Liver (tissue), 9 donors: ENCODE results near the gene NGLY1. TPM values are rescaled to one million over a fixed set of nuclear protein-coding genes. Genes with fewer than 3 reads are reported as not detected.

Experiments
- DNase-seq: peaks from one replicate; pipeline ENCODE4 v3.0.0-alpha.2; 2017; ENCODE audit warnings: low spot score
- H3K27ac ChIP-seq, 2 donors: one replicate each; pipeline ENCODE4 v1.7.0; 2013; ENCODE audit warnings: inconsistent platforms in 2 of 2, low read length in 2 of 2, control low read depth in 1 of 2, low read depth in 1 of 2, mild to moderate bottlenecking in 1 of 2
- H3K27me3 ChIP-seq, 4 donors: one replicate each; pipeline versions ENCODE4 v1.6.1 to v1.7.0; 2013; ENCODE audit warnings: low read length in 3 of 4, inconsistent platforms in 1 of 4, mild to moderate bottlenecking in 1 of 4, moderate library complexity in 1 of 4; ENCODE audit not compliant: control insufficient read depth in 4 of 4, insufficient read depth in 4 of 4
- H3K36me3 ChIP-seq, 4 donors: one replicate each; pipeline versions ENCODE4 v1.6.1 to v1.7.0; 2013; ENCODE audit warnings: low read length in 3 of 4, mild to moderate bottlenecking in 3 of 4, low read depth in 1 of 4, moderate library complexity in 1 of 4; ENCODE audit not compliant: control insufficient read depth in 4 of 4, insufficient read depth in 3 of 4
- H3K4me1 ChIP-seq, 4 donors: one replicate each; pipeline versions ENCODE4 v1.6.1 to v1.7.0; 2013; ENCODE audit warnings: low read length in 3 of 4, mild to moderate bottlenecking in 3 of 4, moderate library complexity in 1 of 4; ENCODE audit not compliant: control insufficient read depth in 4 of 4, insufficient read depth in 4 of 4
- H3K4me3 ChIP-seq, 3 donors: one replicate each; pipeline versions ENCODE4 v1.6.1 to v1.7.0; 2013; ENCODE audit warnings: low read length in 3 of 3, control low read depth in 1 of 3, low read depth in 1 of 3, mild to moderate bottlenecking in 1 of 3
- H3K9ac ChIP-seq, 2 donors: one replicate each; pipeline ENCODE4 v1.7.0; 2013; ENCODE audit warnings: low read length in 2 of 2, mild to moderate bottlenecking in 2 of 2, moderate library complexity in 2 of 2, control low read depth in 1 of 2, low read depth in 1 of 2
- H3K9me3 ChIP-seq, 4 donors: one replicate each; pipeline versions ENCODE4 v1.6.1 to v1.7.0; 2013; ENCODE audit warnings: low read length in 3 of 4; ENCODE audit not compliant: control insufficient read depth in 4 of 4
- EGR1 ChIP-seq, 2 donors: IDR thresholded peaks; 2 replicates each; pipeline ENCODE4 v1.6.1; 2016 to 2018; ENCODE audit warnings: antibody characterized with exemption in 2 of 2, low read depth in 2 of 2
- FOXA2 ChIP-seq: IDR thresholded peaks from 2 replicates; pipeline ENCODE4 v1.6.1; 2016; ENCODE audit warnings: antibody characterized with exemption
- HNF4G ChIP-seq: IDR thresholded peaks from 2 replicates; pipeline ENCODE4 v1.6.1; 2016; ENCODE audit warnings: antibody characterized with exemption
- JUND ChIP-seq, 2 donors: IDR thresholded peaks; 2 replicates each; pipeline ENCODE4 v1.6.1; 2016; ENCODE audit warnings: antibody characterized with exemption in 2 of 2
- RAD21 ChIP-seq, 2 donors: IDR thresholded peaks; 2 replicates each; pipeline ENCODE4 v1.6.1; 2016; ENCODE audit warnings: antibody characterized with exemption in 2 of 2, mild to moderate bottlenecking in 2 of 2
- RXRA ChIP-seq, 2 donors: IDR thresholded peaks; 2 replicates each; pipeline ENCODE4 v1.6.1; 2017 to 2018; ENCODE audit warnings: antibody characterized with exemption in 2 of 2, mild to moderate bottlenecking in 1 of 2
- SP1 ChIP-seq: IDR thresholded peaks from 2 replicates; pipeline ENCODE4 v1.6.1; 2018; ENCODE audit warnings: antibody characterized with exemption, mild to moderate bottlenecking
- TAF1 ChIP-seq: conservative IDR thresholded peaks from 2 replicates; pipeline ENCODE4 v1.6.1; 2016; ENCODE audit warnings: antibody characterized with exemption, mild to moderate bottlenecking
- YY1 ChIP-seq: IDR thresholded peaks from 2 replicates; pipeline ENCODE4 v1.6.1; 2016; ENCODE audit warnings: antibody characterized with exemption, mild to moderate bottlenecking
- WGBS: extraction: QIAGEN DNeasy Blood & Tissue Kit; methylation state at CpG from one replicate; pipeline ENCODE4 v1.1.7; 2013; 5-methylcytosine and 5-hydroxymethylcytosine counted together
- polyA plus RNA-seq, 2 donors: library from polyadenylated mRNA; stranded (reverse) in 1 of 2; unstranded in 1 of 2; fragments of 200-250 nt in 1 of 2; fragments of >200 nt in 1 of 2; fragmentation: Nextera tagmentation in 1 of 2; extraction: Ambion mirVana in 1 of 2; gene quantifications; one replicate each; pipeline versions ENCODE4 v1.2.1 to v1.2.3, GENCODE V29; 2013 to 2015
- total RNA-seq, 2 donors: library from RNA; depleted of rRNA; stranded (reverse); fragments of >200 nt; gene quantifications; one replicate each; pipeline ENCODE4 v1.2.3, GENCODE V29; 2014
- TF ChIP-seq, protein P1 (sequence below): IDR thresholded peaks from 2 replicates; pipeline ENCODE4 v1.6.1; 2016; ENCODE audit warnings: antibody characterized with exemption, mild to moderate bottlenecking
- TF ChIP-seq, protein P2 (sequence below): IDR thresholded peaks from 2 replicates; pipeline ENCODE4 v1.6.1; 2016; ENCODE audit warnings: antibody characterized with exemption
- TF ChIP-seq, protein P3 (sequence below): IDR thresholded peaks from 2 replicates; pipeline ENCODE4 v1.6.1; 2016; ENCODE audit warnings: antibody characterized with exemption
- TF ChIP-seq, protein P4 (sequence below): fragments of 150-350 bp; IDR thresholded peaks from 2 replicates; pipeline ENCODE4 v1.5.1; 2017; ENCODE audit warnings: improper control_type of control experiment, low read depth, low read length; ENCODE audit not compliant: missing input control
- donor health status: healthy.
- donor health status: healthy.
- donor health status: healthy.
- donor health status: healthy.
- donor health status: healthy.

NGLY1 gene
- total and polyA plus RNA-seq, 4 donors, result 13.3 to 31.5 (median 23.9) TPM

DNA sequence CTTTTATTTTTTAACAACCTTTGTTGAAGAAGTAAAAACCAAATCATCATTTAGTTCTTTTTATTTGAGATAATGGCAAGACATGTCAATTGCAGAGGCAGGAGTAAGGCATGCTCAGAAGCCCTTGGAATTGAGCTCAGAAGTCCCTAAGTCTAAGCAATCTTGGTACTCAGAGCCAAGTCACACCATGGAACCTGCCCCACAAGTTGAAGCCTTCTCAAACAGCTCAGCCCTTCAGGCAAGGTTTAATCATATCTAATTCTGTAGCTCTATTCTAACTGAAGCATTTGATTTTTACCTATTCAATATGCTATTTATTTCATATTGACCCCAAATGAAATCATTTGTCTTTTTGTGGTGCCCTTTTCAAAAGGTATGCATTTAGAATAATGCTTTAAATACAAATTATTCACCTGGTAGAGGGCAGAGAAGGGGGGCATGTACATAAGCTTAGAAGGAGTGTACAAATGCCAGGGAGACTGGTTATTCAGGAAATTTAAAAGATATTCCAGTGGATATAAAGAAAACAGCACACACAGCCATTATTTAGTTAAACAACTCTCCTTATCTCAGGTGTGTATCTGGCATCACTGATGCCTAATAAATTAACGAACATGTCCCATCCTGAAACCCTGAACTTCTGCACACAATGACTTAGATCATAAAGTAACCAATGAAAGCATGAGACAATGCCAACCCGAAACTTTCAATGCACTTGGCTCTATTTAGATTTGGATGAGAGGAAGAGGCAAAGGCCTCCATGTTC lies 92.3 kb downstream of the NGLY1 start:
- Histone ChIP-seq H3K4me1 (no peaks in the 10 kb centered on the region), H3K36me3 (no peaks in the 10 kb centered on the region), H3K4me3 (no peak overlapping the region), H3K27me3 (peaks cover 0 to 5% (median 0%) of the 10 kb centered on the region in 4 donors), H3K27ac (no peak overlapping the region), H3K9me3 (no peaks in the 10 kb centered on the region), H3K9ac (no peak overlapping the region)
- DNase-seq, result no peak
- TF ChIP-seq HNF4G (no peak), JUND (IDR thresholded peaks at IDR 0.05) (no peak)
- TF ChIP-seq, protein P1, sequence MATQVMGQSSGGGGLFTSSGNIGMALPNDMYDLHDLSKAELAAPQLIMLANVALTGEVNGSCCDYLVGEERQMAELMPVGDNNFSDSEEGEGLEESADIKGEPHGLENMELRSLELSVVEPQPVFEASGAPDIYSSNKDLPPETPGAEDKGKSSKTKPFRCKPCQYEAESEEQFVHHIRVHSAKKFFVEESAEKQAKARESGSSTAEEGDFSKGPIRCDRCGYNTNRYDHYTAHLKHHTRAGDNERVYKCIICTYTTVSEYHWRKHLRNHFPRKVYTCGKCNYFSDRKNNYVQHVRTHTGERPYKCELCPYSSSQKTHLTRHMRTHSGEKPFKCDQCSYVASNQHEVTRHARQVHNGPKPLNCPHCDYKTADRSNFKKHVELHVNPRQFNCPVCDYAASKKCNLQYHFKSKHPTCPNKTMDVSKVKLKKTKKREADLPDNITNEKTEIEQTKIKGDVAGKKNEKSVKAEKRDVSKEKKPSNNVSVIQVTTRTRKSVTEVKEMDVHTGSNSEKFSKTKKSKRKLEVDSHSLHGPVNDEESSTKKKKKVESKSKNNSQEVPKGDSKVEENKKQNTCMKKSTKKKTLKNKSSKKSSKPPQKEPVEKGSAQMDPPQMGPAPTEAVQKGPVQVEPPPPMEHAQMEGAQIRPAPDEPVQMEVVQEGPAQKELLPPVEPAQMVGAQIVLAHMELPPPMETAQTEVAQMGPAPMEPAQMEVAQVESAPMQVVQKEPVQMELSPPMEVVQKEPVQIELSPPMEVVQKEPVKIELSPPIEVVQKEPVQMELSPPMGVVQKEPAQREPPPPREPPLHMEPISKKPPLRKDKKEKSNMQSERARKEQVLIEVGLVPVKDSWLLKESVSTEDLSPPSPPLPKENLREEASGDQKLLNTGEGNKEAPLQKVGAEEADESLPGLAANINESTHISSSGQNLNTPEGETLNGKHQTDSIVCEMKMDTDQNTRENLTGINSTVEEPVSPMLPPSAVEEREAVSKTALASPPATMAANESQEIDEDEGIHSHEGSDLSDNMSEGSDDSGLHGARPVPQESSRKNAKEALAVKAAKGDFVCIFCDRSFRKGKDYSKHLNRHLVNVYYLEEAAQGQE, result no peak
- WGBS, result 79% methylated on average over 2 of the region's 2 CpGs

DNA sequence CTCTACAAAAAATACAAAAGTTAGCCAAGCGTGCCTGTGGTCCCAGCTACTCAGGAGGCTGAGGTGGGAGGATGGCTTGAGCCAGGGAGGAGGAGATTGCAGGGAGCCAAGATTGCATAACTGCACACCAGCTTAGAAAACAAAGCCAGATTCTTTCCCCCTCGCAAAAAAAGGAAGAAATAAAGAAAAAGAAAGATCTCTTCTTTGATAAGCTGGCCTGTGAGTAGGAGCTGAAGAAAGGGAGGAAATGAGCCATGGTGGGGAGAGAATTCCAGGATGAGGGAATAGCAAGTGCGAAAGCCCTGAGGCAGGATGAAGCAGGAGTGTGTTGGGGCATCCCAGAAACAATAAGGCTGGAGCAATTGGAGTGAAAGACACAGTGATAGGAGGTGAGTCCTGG lies 94.0 kb downstream of the NGLY1 start:
- TF ChIP-seq, protein P2, sequence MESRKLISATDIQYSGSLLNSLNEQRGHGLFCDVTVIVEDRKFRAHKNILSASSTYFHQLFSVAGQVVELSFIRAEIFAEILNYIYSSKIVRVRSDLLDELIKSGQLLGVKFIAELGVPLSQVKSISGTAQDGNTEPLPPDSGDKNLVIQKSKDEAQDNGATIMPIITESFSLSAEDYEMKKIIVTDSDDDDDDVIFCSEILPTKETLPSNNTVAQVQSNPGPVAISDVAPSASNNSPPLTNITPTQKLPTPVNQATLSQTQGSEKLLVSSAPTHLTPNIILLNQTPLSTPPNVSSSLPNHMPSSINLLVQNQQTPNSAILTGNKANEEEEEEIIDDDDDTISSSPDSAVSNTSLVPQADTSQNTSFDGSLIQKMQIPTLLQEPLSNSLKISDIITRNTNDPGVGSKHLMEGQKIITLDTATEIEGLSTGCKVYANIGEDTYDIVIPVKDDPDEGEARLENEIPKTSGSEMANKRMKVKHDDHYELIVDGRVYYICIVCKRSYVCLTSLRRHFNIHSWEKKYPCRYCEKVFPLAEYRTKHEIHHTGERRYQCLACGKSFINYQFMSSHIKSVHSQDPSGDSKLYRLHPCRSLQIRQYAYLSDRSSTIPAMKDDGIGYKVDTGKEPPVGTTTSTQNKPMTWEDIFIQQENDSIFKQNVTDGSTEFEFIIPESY, result no peak
- no peak for TF ChIP-seq SP1
- Histone ChIP-seq H3K9me3 (no peaks in the 10 kb centered on the region), H3K4me3 (no peak overlapping the region), H3K9ac (no peak overlapping the region), H3K4me1 (no peaks in the 10 kb centered on the region), H3K27me3 (peaks cover 0 to 5% (median 0%) of the 10 kb centered on the region in 4 donors), H3K36me3 (no peaks in the 10 kb centered on the region), H3K27ac (no peak overlapping the region)
- 76% methylated on average over 3 of the region's 3 CpGs for WGBS
- no peak for DNase-seq

DNA sequence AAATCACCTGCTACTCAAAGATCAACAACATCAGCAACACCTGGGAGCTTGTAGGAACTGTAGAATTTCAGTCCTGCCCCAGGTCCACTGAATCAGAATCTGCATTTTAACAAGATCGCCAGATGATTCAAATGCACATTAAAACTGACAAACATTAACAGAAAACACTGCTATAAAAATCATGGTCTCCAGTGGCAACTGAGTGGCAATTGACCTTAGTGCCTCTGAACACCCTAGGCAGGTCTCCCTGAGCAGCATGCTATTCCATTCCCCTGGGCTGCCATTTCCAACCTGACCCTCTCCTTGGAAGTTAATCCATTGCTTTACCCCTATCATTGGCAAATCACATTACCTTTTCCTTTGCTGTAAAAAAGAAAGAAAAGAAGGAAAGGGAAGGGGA lies 95.5 kb downstream of the NGLY1 start:
- H3K4me3 ChIP-seq, result no peak overlapping the region
- no peak for DNase-seq
- 81% methylated on average over 1 of the region's 1 CpG for WGBS
- no peaks in the 10 kb centered on the region for H3K9me3 ChIP-seq
- peaks cover 0 to 5% (median 0%) of the 10 kb centered on the region in 4 donors for H3K27me3 ChIP-seq
- no peaks in the 10 kb centered on the region for H3K4me1 ChIP-seq
- H3K9ac ChIP-seq, result no peak overlapping the region
- no peak overlapping the region for H3K27ac ChIP-seq
- no peaks in the 10 kb centered on the region for H3K36me3 ChIP-seq
- TF ChIP-seq RAD21 (IDR thresholded peaks at IDR 0.05) (no peak), RXRA (IDR thresholded peaks at IDR 0.05) (no peak), HNF4G (no peak), FOXA2 (no peak), EGR1 (IDR thresholded peaks at IDR 0.05; ENCODE audit: low read depth in 2 of 2) (no peak), YY1 (no peak), TAF1 (no peak)
- TF ChIP-seq, protein P1, result no peak
- TF ChIP-seq, protein P2, result no peak
- TF ChIP-seq, protein P3, sequence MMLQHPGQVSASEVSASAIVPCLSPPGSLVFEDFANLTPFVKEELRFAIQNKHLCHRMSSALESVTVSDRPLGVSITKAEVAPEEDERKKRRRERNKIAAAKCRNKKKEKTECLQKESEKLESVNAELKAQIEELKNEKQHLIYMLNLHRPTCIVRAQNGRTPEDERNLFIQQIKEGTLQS, result no peak
- TF ChIP-seq, protein P4, sequence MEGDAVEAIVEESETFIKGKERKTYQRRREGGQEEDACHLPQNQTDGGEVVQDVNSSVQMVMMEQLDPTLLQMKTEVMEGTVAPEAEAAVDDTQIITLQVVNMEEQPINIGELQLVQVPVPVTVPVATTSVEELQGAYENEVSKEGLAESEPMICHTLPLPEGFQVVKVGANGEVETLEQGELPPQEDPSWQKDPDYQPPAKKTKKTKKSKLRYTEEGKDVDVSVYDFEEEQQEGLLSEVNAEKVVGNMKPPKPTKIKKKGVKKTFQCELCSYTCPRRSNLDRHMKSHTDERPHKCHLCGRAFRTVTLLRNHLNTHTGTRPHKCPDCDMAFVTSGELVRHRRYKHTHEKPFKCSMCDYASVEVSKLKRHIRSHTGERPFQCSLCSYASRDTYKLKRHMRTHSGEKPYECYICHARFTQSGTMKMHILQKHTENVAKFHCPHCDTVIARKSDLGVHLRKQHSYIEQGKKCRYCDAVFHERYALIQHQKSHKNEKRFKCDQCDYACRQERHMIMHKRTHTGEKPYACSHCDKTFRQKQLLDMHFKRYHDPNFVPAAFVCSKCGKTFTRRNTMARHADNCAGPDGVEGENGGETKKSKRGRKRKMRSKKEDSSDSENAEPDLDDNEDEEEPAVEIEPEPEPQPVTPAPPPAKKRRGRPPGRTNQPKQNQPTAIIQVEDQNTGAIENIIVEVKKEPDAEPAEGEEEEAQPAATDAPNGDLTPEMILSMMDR, result no peak
